DOHH2 (cell line): ENCODE data around the gene ENPP6.

Experiments
- H3F3A ChIP-seq: fragments of 200-600 bp; sonication (generic), shearing (Covaris generic); 2 replicates; pipeline ENCODE4 v1.6.0; 2016; ENCODE audit warnings: antibody characterized with exemption, mild to moderate bottlenecking; ENCODE audit not compliant: control insufficient read depth, insufficient read depth
- H3K27ac ChIP-seq: fragments of 200-600 bp; sonication (generic); 2 replicates; pipeline ENCODE4 v1.5.1; 2014; ENCODE audit warnings: low read depth, mild to moderate bottlenecking, low read length, moderate library complexity
- H3K27me3 ChIP-seq: fragments of 200-600 bp; sonication (generic); 2 replicates; pipeline ENCODE4 v1.6.1; 2014; ENCODE audit warnings: mild to moderate bottlenecking, low read length, mixed read lengths; ENCODE audit not compliant: control insufficient read depth
- H3K36me3 ChIP-seq: fragments of 200-600 bp; sonication (generic); 2 replicates; pipeline ENCODE4 v1.6.1; 2014; ENCODE audit warnings: mild to moderate bottlenecking, low read length, moderate library complexity, mixed read lengths; ENCODE audit not compliant: control insufficient read depth
- H3K4me1 ChIP-seq: fragments of 200-600 bp; sonication (generic); 2 replicates; pipeline ENCODE4 v1.6.1; 2014; ENCODE audit warnings: mild to moderate bottlenecking, low read length, mixed read lengths; ENCODE audit not compliant: control insufficient read depth
- H3K4me2 ChIP-seq: fragments of 200-600 bp; sonication (generic); 2 replicates; pipeline ENCODE4 v1.6.0; 2014; ENCODE audit warnings: mild to moderate bottlenecking, low read length, moderate library complexity
- H3K4me3 ChIP-seq: fragments of 200-600 bp; sonication (generic); 2 replicates; pipeline ENCODE4 v1.5.1; 2014; ENCODE audit warnings: mild to moderate bottlenecking, low read length, mixed read lengths
- H3K79me2 ChIP-seq: fragments of 200-600 bp; sonication (generic); 2 replicates; pipeline ENCODE4 v1.6.1; 2014; ENCODE audit warnings: mild to moderate bottlenecking, low read length, mixed read lengths; ENCODE audit not compliant: control insufficient read depth
- H3K9me2 ChIP-seq: fragments of 200-600 bp; sonication (generic); replicated peaks from 2 replicates; pipeline ENCODE4 v1.6.1; 2014; ENCODE audit warnings: mild to moderate bottlenecking, low read length, mixed read lengths; ENCODE audit not compliant: control insufficient read depth
- H3K9me3 ChIP-seq: fragments of 200-600 bp; sonication (generic); 2 replicates; pipeline ENCODE4 v1.6.1; 2014; ENCODE audit warnings: antibody characterized with exemption, low read length, mixed read lengths; ENCODE audit not compliant: control insufficient read depth, insufficient read depth
- H4K20me1 ChIP-seq: fragments of 200-600 bp; sonication (generic); 2 replicates; pipeline ENCODE4 v1.6.0; 2014; ENCODE audit warnings: low read depth, mild to moderate bottlenecking, antibody characterized with exemption, low read length, moderate library complexity; ENCODE audit not compliant: control insufficient read depth, insufficient read depth
- EZH2phosphoT487 ChIP-seq: fragments of 200-600 bp; sonication (generic); IDR thresholded peaks from 2 replicates; pipeline ENCODE4 v1.6.1; 2017; ENCODE audit warnings: borderline replicate concordance, mild to moderate bottlenecking, antibody characterized with exemption, low read length, moderate library complexity, mixed read lengths
- TF ChIP-seq, protein P1 (sequence below): fragments of 200-600 bp; sonication (generic); IDR thresholded peaks from one replicate; pipeline ENCODE4 v1.5.1; 2014; ENCODE audit warnings: antibody characterized with exemption, mild to moderate bottlenecking, low read depth, low read length; ENCODE audit not compliant: poor library complexity, severe bottlenecking

Gene ENPP6

DNA sequence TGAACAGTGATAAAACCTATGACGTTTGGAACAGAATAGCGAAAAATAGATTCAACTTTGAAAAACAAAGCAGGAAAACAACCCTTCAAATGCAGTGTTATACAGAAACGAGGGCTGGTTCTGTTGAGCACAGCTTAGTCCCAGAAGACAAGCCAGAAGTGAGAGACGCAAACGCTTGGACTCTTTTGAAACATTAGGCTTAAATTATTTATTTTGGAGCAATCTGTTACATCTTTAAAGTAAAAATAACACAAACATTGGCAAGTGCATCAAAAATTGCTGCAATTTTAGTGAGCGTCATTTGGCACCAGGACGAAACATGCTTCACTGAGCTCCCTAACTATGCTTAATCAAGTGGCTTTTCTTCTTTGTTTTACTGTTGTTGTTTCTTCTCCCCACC lies 63.5 kb downstream of the ENPP6 start:
- H3K27me3 ChIP-seq, result no peaks in the 10 kb centered on the region
- H3K4me3 ChIP-seq, result no peak overlapping the region
- no peaks in the 10 kb centered on the region for H3K9me3 ChIP-seq
- no peaks in the 10 kb centered on the region for H3K4me1 ChIP-seq
- H3F3A ChIP-seq, result no peaks in the 10 kb centered on the region
- no peaks in the 10 kb centered on the region for H3K36me3 ChIP-seq
- TF ChIP-seq, protein P1, sequence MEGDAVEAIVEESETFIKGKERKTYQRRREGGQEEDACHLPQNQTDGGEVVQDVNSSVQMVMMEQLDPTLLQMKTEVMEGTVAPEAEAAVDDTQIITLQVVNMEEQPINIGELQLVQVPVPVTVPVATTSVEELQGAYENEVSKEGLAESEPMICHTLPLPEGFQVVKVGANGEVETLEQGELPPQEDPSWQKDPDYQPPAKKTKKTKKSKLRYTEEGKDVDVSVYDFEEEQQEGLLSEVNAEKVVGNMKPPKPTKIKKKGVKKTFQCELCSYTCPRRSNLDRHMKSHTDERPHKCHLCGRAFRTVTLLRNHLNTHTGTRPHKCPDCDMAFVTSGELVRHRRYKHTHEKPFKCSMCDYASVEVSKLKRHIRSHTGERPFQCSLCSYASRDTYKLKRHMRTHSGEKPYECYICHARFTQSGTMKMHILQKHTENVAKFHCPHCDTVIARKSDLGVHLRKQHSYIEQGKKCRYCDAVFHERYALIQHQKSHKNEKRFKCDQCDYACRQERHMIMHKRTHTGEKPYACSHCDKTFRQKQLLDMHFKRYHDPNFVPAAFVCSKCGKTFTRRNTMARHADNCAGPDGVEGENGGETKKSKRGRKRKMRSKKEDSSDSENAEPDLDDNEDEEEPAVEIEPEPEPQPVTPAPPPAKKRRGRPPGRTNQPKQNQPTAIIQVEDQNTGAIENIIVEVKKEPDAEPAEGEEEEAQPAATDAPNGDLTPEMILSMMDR, result no peak
- no peak for TF ChIP-seq EZH2phosphoT487
- no peaks in the 10 kb centered on the region for H3K79me2 ChIP-seq
- H3K27ac ChIP-seq, result no peak overlapping the region
- H4K20me1 ChIP-seq, result no peaks in the 10 kb centered on the region
- H3K9me2 ChIP-seq, result no peaks in the 10 kb centered on the region
- H3K4me2 ChIP-seq, result no peak overlapping the region

- H3K4me1 ChIP-seq, result no peaks in the 10 kb centered on the region
- no peaks in the 10 kb centered on the region for H3K36me3 ChIP-seq
- H4K20me1 ChIP-seq, result no peaks in the 10 kb centered on the region
- H3K27me3 ChIP-seq, result no peaks in the 10 kb centered on the region
- H3K27ac ChIP-seq, result no peak overlapping the region
- H3K4me3 ChIP-seq, result no peak overlapping the region
- TF ChIP-seq, protein P1, result no peak
- no peak for TF ChIP-seq EZH2phosphoT487
- H3F3A ChIP-seq, result no peaks in the 10 kb centered on the region
- H3K79me2 ChIP-seq, result no peaks in the 10 kb centered on the region
- no peaks in the 10 kb centered on the region for H3K9me2 ChIP-seq
- no peaks in the 10 kb centered on the region for H3K9me3 ChIP-seq
- H3K4me2 ChIP-seq, result no peak overlapping the region
Measured at GRCh38 chr4:184153781-184154180, 63.9 kb downstream of the ENPP6 start.

GRCh38 chr4:184151988-184152485 lies 65.6 kb downstream of the ENPP6 start:
- Histone ChIP-seq H3K27me3 (no peaks in the 10 kb centered on the region), H3K36me3 (no peaks in the 10 kb centered on the region), H3F3A (no peaks in the 10 kb centered on the region), H3K27ac (no peak overlapping the region), H4K20me1 (no peaks in the 10 kb centered on the region), H3K4me3 (no peak overlapping the region), H3K4me1 (no peaks in the 10 kb centered on the region), H3K79me2 (no peaks in the 10 kb centered on the region), H3K9me2 (no peaks in the 10 kb centered on the region), H3K4me2 (no peak overlapping the region), H3K9me3 (no peaks in the 10 kb centered on the region)
- TF ChIP-seq EZH2phosphoT487, result no peak
- TF ChIP-seq, protein P1, result no peak
